HS-5 (cell line): Measurements from ENCODE around the gene TLE4.
A peak's percentile ranks its signal among the peaks of the same experiment; 100 is the strongest.
"Not testable (repeated sequence)": the region's sequence is repeated elsewhere in the genome, so short reads cannot be mapped to it uniquely, and the experiment has no call there.

Experiments used
- DNase-seq: peaks from one replicate; pipeline ENCODE4 v3.0.0-alpha.2; 2012; ENCODE audit warnings: low read depth

Gene TLE4

GRCh38 chr9:79604149-79604548 lies 32.4 kb downstream of the TLE4 start:
- DNase-seq: no peak

GRCh38 chr9:79604921-79605562 lies 33.3 kb downstream of the TLE4 start:
- DNase-seq: no peak

GRCh38 chr9:79606529-79606928 lies 34.8 kb downstream of the TLE4 start:
- not testable (repeated sequence) for DNase-seq

- no peak for DNase-seq
Measured at GRCh38 chr9:79609468-79610018, 37.8 kb downstream of the TLE4 start.

- peak; percentile 45 for DNase-seq
Measured at GRCh38 chr9:79610019-79610631, 38.4 kb downstream of the TLE4 start.

GRCh38 chr9:79610791-79611614 lies 39.2 kb downstream of the TLE4 start:
- DNase-seq: peak; percentile 91

- no peak for DNase-seq
Measured at GRCh38 chr9:79613145-79613544, 41.4 kb downstream of the TLE4 start.

- no peak for DNase-seq
Measured at GRCh38 chr9:79615038-79615437, 43.3 kb downstream of the TLE4 start.

- no peak for DNase-seq
Measured at GRCh38 chr9:79616013-79616412, 44.2 kb downstream of the TLE4 start.

- DNase-seq: no peak
Measured at GRCh38 chr9:79616971-79617370, 45.2 kb downstream of the TLE4 start.

GRCh38 chr9:79617395-79617794 lies 45.6 kb downstream of the TLE4 start:
- DNase-seq: no peak

- no peak for DNase-seq
Measured at GRCh38 chr9:79619930-79620329, 48.2 kb downstream of the TLE4 start.

- DNase-seq: no peak
Measured at GRCh38 chr9:79621916-79622575, 50.3 kb downstream of the TLE4 start.

- no peak for DNase-seq
Measured at GRCh38 chr9:79623799-79624721, 52.3 kb downstream of the TLE4 start.

- DNase-seq: no peak
Measured at GRCh38 chr9:79629721-79630120, 58.0 kb downstream of the TLE4 start.

GRCh38 chr9:79630521-79631403 lies 59.0 kb downstream of the TLE4 start:
- no peak for DNase-seq

- DNase-seq: no peak
Measured at GRCh38 chr9:79632060-79632459, 60.3 kb downstream of the TLE4 start.

GRCh38 chr9:79632705-79633104 lies 60.9 kb downstream of the TLE4 start:
- DNase-seq: no peak

GRCh38 chr9:79633558-79633957 lies 61.8 kb downstream of the TLE4 start:
- no peak for DNase-seq
